ENCODE results near the gene OR52A5.

DNA sequence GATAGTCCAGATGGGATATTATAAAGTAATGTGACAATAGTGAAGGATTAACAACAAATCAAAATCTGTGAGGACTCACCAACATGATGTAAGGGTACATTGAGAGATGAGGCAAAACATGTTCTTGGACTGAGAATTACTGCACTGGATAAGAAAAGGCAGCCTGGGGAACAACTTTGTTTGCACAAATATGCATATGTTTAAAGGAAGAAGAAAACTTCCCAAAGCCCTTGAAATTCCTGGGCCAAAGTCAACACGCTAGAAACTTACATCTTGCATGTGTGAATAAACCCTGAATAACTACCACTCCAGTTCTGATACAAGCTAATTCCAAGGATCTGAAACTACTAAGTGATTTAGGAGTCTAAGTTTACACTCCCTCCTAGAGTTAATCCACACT lies 1.1 kb downstream of the OR52A5 start:
- TF ChIP-seq EP300 (IDR thresholded peaks at IDR 0.05): no peak
- TF ChIP-seq, protein P1, sequence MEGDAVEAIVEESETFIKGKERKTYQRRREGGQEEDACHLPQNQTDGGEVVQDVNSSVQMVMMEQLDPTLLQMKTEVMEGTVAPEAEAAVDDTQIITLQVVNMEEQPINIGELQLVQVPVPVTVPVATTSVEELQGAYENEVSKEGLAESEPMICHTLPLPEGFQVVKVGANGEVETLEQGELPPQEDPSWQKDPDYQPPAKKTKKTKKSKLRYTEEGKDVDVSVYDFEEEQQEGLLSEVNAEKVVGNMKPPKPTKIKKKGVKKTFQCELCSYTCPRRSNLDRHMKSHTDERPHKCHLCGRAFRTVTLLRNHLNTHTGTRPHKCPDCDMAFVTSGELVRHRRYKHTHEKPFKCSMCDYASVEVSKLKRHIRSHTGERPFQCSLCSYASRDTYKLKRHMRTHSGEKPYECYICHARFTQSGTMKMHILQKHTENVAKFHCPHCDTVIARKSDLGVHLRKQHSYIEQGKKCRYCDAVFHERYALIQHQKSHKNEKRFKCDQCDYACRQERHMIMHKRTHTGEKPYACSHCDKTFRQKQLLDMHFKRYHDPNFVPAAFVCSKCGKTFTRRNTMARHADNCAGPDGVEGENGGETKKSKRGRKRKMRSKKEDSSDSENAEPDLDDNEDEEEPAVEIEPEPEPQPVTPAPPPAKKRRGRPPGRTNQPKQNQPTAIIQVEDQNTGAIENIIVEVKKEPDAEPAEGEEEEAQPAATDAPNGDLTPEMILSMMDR (IDR thresholded peaks at IDR 0.05): no peak
- no peak for TF ChIP-seq POLR2A (IDR thresholded peaks at IDR 0.05)
